GM12878 (cell line): Measurements from ENCODE around the gene ARMC3. TPM values are rescaled to one million over a fixed set of nuclear protein-coding genes. Genes with fewer than 3 reads are reported as not detected.
A peak's percentile ranks its signal among the peaks of the same experiment; 100 is the strongest.

Experiments used
- BHLHE40 ChIP-seq, 2 experiments: fragments of 450-650 bp in 1 of 2; IDR thresholded peaks; 2 replicates each; pipeline ENCODE4 v1.6.1; 2011 to 2017; ENCODE audit warnings: low read depth in 2 of 2, borderline replicate concordance in 1 of 2, improper control_type of control experiment in 1 of 2, low read length in 1 of 2, mild to moderate bottlenecking in 1 of 2
- BMI1 ChIP-seq: fragments of 450-650 bp; IDR thresholded peaks from 2 replicates; pipeline ENCODE4 v1.6.1; 2016; ENCODE audit warnings: mild to moderate bottlenecking, moderate library complexity, borderline replicate concordance
- CBFB ChIP-seq: IDR thresholded peaks from 2 replicates; pipeline ENCODE4 v1.6.1; 2016; ENCODE audit warnings: antibody characterized with exemption, low read depth
- EP300 ChIP-seq, 2 experiments: fragments of 150-350 bp in 1 of 2; IDR thresholded peaks; 2 replicates each; pipeline ENCODE4 v1.6.1; 2011 to 2012; ENCODE audit warnings: low read depth in 2 of 2, low read length in 2 of 2, borderline replicate concordance in 1 of 2, improper control_type of control experiment in 1 of 2, inconsistent platforms in 1 of 2; ENCODE audit not compliant: control insufficient read depth in 1 of 2
- EZH2 ChIP-seq: IDR thresholded peaks from 2 replicates; pipeline ENCODE4 v1.6.1; 2012; ENCODE audit warnings: low read depth, mild to moderate bottlenecking, control low read depth, inconsistent platforms, low read length, borderline replicate concordance; ENCODE audit not compliant: control insufficient read depth
- FOS ChIP-seq: IDR thresholded peaks from 3 replicates; pipeline ENCODE4 v1.6.1; 2011; ENCODE audit warnings: borderline replicate concordance; ENCODE audit not compliant: insufficient read length; ENCODE audit errors: extremely low read depth
- JUND ChIP-seq: IDR thresholded peaks from 2 replicates; pipeline ENCODE4 v1.6.1; 2012; ENCODE audit warnings: low read depth, mild to moderate bottlenecking, low read length, improper control_type of control experiment, moderate library complexity
- NFIC ChIP-seq: IDR thresholded peaks from 2 replicates; pipeline ENCODE4 v1.6.1; 2012; ENCODE audit warnings: low read depth, mild to moderate bottlenecking, inconsistent platforms, low read length, moderate library complexity
- NRF1 ChIP-seq: conservative IDR thresholded peaks from 2 replicates; pipeline ENCODE4 v1.6.1; 2011; ENCODE audit warnings: mild to moderate bottlenecking, low read depth, low read length, improper control_type of control experiment
- SMARCA5 ChIP-seq: fragments of 450-650 bp; IDR thresholded peaks from 2 replicates; pipeline ENCODE4 v1.6.1; 2017; ENCODE audit warnings: mild to moderate bottlenecking
- ZNF207 ChIP-seq: fragments of 450-650 bp; IDR thresholded peaks from 2 replicates; pipeline ENCODE4 v1.6.1; 2014; ENCODE audit warnings: antibody characterized with exemption, mild to moderate bottlenecking, borderline replicate concordance
- ZNF622 ChIP-seq: fragments of 450-650 bp; IDR thresholded peaks from 2 replicates; pipeline ENCODE4 v1.6.1; 2017; ENCODE audit warnings: mild to moderate bottlenecking, inconsistent platforms
- ZSCAN29 ChIP-seq: fragments of 450-650 bp; IDR thresholded peaks from 2 replicates; pipeline ENCODE4 v1.6.1; 2017; ENCODE audit warnings: mild to moderate bottlenecking, moderate library complexity
- polyA plus RNA-seq, 11 experiments: library from polyadenylated mRNA; depleted of rRNA in 4 of 11; unstranded in 6 of 11; stranded (reverse) in 5 of 11; fragments of >200 nt; fragmentation: Nextera tagmentation in 4 of 11; fragmentation: Illumina TruSeq in 1 of 11; extraction: Ambion mirVana in 4 of 11; extraction: Trizol in 1 of 11; gene quantifications; 1 replicate in 1 of 11; 2 replicates in 10 of 11; pipeline versions ENCODE4 v1.2.1 to v1.2.3, GENCODE V29; 2011 to 2016; ENCODE audit warnings: inconsistent platforms in 2 of 11, missing spikeins in 2 of 11, low read depth in 1 of 11
- total RNA-seq, 4 experiments: library from RNA; depleted of rRNA in 3 of 4; stranded (reverse); fragments of >200 nt in 3 of 4; fragmentation: Illumina TruSeq in 1 of 4; extraction: Trizol in 1 of 4; gene quantifications; 2 replicates each; pipeline versions ENCODE4 v1.2.1 to v1.2.3, GENCODE V29; 2013 to 2021
- TF ChIP-seq, protein P1 (sequence below): fragments of 450-650 bp; IDR thresholded peaks from 2 replicates; pipeline ENCODE4 v1.6.1; 2017; ENCODE audit warnings: antibody characterized with exemption, mild to moderate bottlenecking, moderate library complexity
- TF ChIP-seq, protein P2 (sequence below): fragments of 450-650 bp; IDR thresholded peaks from 2 replicates; pipeline ENCODE4 v1.6.1; 2017; ENCODE audit warnings: mild to moderate bottlenecking, low read depth, inconsistent platforms; ENCODE audit not compliant: poor library complexity, severe bottlenecking
- TF ChIP-seq, protein P3 (sequence below): fragments of 450-650 bp; IDR thresholded peaks from 2 replicates; pipeline ENCODE4 v1.6.1; 2016; ENCODE audit warnings: mild to moderate bottlenecking, moderate library complexity, borderline replicate concordance
- TF ChIP-seq, protein P4 (sequence below), 3 experiments: IDR thresholded peaks in 2 of 3; conservative IDR thresholded peaks in 1 of 3; 2 replicates each; pipeline ENCODE4 v1.5.1; 2011; ENCODE audit warnings: low read depth in 3 of 3, low read length in 3 of 3, mild to moderate bottlenecking in 3 of 3, control low read depth in 2 of 3, moderate library complexity in 2 of 3, inconsistent platforms in 1 of 3, mixed read lengths in 1 of 3; ENCODE audit not compliant: control insufficient read depth in 2 of 3, insufficient read depth in 1 of 3; ENCODE audit errors: extremely low read depth in 1 of 3

Gene ARMC3
- total and polyA plus RNA-seq, 10 of the 15 experiments (the other 5 are each of a cell fraction or from before 2014, with no cell fraction given), result 0.01 to 0.06 TPM; not detected in 8

DNA sequence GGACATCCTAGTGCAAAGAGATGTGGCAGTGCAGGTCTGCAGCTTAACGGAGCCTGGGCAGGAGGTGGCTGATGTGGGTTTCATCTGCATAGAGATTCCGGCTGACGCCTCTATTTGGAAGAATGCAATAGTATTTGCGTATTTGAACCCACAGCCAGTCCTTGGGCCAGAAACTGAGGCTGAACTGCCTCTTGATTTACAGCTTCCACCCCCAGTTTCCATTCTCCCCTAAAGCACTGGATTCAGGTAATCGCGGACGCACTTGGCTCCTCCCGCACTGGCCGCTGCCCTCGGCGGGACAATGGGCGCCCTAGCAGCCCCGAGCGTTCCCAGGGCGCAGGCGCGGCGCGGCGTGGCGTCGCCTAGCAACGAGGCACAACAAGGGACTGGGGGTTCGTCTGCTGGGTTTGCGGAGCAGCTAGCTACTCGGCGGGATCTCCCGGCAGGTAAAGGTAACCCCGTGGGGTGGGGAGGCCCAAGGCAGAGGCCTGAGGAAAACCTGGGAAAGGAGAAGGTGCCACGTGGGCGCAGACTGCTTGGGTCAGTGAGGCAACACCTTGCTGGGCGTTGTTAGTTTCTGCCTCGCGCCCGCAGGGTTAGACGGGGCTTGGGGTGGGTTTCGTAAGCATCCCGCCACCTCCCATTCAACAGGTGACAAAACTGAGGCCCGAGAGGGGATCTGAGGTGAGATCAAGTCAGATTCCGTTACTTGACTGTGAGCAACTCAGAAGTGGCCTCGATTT is at the start of gene ARMC3 (continued):
- TF ChIP-seq ZNF207 (no peak), ZSCAN29 (no peak), EZH2 (no peak), NRF1 (peak; percentile 11; the same call in 1 of the 2 replicates), NFIC (no peak), ZNF622 (no peak), SMARCA5 (no peak), BHLHE40 (IDR thresholded peaks at IDR 0.05; ENCODE audit: borderline replicate concordance in 1 of 2, low read depth in 2 of 2, low read length in 1 of 2) (no peak), FOS (no peak), BMI1 (peak; percentile 51; the same call in 1 of the 2 replicates), CBFB (no peak), EP300 (IDR thresholded peaks at IDR 0.05; ENCODE audit: borderline replicate concordance in 1 of 2, control insufficient read depth in 1 of 2, low read depth in 2 of 2, low read length in 2 of 2) (no peak), JUND (no peak)
- TF ChIP-seq, protein P1, sequence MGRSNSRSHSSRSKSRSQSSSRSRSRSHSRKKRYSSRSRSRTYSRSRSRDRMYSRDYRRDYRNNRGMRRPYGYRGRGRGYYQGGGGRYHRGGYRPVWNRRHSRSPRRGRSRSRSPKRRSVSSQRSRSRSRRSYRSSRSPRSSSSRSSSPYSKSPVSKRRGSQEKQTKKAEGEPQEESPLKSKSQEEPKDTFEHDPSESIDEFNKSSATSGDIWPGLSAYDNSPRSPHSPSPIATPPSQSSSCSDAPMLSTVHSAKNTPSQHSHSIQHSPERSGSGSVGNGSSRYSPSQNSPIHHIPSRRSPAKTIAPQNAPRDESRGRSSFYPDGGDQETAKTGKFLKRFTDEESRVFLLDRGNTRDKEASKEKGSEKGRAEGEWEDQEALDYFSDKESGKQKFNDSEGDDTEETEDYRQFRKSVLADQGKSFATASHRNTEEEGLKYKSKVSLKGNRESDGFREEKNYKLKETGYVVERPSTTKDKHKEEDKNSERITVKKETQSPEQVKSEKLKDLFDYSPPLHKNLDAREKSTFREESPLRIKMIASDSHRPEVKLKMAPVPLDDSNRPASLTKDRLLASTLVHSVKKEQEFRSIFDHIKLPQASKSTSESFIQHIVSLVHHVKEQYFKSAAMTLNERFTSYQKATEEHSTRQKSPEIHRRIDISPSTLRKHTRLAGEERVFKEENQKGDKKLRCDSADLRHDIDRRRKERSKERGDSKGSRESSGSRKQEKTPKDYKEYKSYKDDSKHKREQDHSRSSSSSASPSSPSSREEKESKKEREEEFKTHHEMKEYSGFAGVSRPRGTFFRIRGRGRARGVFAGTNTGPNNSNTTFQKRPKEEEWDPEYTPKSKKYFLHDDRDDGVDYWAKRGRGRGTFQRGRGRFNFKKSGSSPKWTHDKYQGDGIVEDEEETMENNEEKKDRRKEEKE, result no peak
- TF ChIP-seq, protein P2, sequence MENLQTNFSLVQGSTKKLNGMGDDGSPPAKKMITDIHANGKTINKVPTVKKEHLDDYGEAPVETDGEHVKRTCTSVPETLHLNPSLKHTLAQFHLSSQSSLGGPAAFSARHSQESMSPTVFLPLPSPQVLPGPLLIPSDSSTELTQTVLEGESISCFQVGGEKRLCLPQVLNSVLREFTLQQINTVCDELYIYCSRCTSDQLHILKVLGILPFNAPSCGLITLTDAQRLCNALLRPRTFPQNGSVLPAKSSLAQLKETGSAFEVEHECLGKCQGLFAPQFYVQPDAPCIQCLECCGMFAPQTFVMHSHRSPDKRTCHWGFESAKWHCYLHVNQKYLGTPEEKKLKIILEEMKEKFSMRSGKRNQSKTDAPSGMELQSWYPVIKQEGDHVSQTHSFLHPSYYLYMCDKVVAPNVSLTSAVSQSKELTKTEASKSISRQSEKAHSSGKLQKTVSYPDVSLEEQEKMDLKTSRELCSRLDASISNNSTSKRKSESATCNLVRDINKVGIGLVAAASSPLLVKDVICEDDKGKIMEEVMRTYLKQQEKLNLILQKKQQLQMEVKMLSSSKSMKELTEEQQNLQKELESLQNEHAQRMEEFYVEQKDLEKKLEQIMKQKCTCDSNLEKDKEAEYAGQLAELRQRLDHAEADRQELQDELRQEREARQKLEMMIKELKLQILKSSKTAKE, result no peak
- TF ChIP-seq, protein P3, sequence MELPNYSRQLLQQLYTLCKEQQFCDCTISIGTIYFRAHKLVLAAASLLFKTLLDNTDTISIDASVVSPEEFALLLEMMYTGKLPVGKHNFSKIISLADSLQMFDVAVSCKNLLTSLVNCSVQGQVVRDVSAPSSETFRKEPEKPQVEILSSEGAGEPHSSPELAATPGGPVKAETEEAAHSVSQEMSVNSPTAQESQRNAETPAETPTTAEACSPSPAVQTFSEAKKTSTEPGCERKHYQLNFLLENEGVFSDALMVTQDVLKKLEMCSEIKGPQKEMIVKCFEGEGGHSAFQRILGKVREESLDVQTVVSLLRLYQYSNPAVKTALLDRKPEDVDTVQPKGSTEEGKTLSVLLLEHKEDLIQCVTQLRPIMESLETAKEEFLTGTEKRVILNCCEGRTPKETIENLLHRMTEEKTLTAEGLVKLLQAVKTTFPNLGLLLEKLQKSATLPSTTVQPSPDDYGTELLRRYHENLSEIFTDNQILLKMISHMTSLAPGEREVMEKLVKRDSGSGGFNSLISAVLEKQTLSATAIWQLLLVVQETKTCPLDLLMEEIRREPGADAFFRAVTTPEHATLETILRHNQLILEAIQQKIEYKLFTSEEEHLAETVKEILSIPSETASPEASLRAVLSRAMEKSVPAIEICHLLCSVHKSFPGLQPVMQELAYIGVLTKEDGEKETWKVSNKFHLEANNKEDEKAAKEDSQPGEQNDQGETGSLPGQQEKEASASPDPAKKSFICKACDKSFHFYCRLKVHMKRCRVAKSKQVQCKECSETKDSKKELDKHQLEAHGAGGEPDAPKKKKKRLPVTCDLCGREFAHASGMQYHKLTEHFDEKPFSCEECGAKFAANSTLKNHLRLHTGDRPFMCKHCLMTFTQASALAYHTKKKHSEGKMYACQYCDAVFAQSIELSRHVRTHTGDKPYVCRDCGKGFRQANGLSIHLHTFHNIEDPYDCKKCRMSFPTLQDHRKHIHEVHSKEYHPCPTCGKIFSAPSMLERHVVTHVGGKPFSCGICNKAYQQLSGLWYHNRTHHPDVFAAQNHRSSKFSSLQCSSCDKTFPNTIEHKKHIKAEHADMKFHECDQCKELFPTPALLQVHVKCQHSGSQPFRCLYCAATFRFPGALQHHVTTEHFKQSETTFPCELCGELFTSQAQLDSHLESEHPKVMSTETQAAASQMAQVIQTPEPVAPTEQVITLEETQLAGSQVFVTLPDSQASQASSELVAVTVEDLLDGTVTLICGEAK, result no peak
- TF ChIP-seq, protein P4, sequence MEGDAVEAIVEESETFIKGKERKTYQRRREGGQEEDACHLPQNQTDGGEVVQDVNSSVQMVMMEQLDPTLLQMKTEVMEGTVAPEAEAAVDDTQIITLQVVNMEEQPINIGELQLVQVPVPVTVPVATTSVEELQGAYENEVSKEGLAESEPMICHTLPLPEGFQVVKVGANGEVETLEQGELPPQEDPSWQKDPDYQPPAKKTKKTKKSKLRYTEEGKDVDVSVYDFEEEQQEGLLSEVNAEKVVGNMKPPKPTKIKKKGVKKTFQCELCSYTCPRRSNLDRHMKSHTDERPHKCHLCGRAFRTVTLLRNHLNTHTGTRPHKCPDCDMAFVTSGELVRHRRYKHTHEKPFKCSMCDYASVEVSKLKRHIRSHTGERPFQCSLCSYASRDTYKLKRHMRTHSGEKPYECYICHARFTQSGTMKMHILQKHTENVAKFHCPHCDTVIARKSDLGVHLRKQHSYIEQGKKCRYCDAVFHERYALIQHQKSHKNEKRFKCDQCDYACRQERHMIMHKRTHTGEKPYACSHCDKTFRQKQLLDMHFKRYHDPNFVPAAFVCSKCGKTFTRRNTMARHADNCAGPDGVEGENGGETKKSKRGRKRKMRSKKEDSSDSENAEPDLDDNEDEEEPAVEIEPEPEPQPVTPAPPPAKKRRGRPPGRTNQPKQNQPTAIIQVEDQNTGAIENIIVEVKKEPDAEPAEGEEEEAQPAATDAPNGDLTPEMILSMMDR (IDR thresholded peaks at IDR 0.05 in 2 of 3, conservative IDR thresholded peaks at IDR 0.05 in 1 of 3; ENCODE audit: control insufficient read depth in 2 of 3, extremely low read depth in 1 of 3, insufficient read depth in 1 of 3, low read depth in 3 of 3, low read length in 3 of 3), result no peak
